HCT116 (cell line): ENCODE results near the gene EPGN. TPM values are rescaled to one million over a fixed set of nuclear protein-coding genes. Genes with fewer than 3 reads are reported as not detected.

Source experiments
- ATAC-seq: fragments of 200-7000 bp; cut with Tn5 transposase; 2 replicates; pipeline ENCODE4 v1.9.1; 2020; ENCODE audit warnings: mild to moderate bottlenecking, moderate library complexity
- BruUV-seq: library from RNA; stranded (reverse); fragments of 400-500 nt; replicated peaks from 2 replicates; lab custom pipeline; 2021; lab: Mats Ljungman, UMichigan
- CTCF ChIA-PET: fragments of 300-600 bp; sonication (Branson Sonifier 250); formaldehyde crosslinking; loops from one replicate; lab custom pipeline; 2021; ENCODE audit warnings: antibody characterized with exemption; lab: Charles Lee
- POLR2A ChIA-PET: fragments of 300-600, 350-600 bp; sonication (Branson Sonifier 250); formaldehyde crosslinking; loops from one replicate; lab custom pipeline; 2021; ENCODE audit warnings: antibody characterized with exemption; lab: Charles Lee
- RAD21 ChIA-PET, 2 experiments: fragments of 300-600 bp; sonication (Branson Sonifier 250); formaldehyde crosslinking; loops; one replicate each; lab custom pipeline; 2023; ENCODE audit warnings: low total read pairs in 2 of 2; ENCODE audit not compliant: uncharacterized antibody in 2 of 2, unreplicated experiment in 2 of 2, low non-redundant PET in 1 of 2; lab: Charles Lee
- DNase-seq: peaks from one replicate; pipeline ENCODE4 v3.0.0-alpha.2; 2010; ENCODE audit warnings: low read depth, low spot score
- H2AFZ ChIP-seq: fragments of 200-600 bp; shearing (Covaris generic), sonication (generic); 2 replicates; pipeline ENCODE4 v1.6.1; 2017; ENCODE audit warnings: low read depth, mixed run types, mixed read lengths, antibody characterized with exemption, low read length; ENCODE audit not compliant: poor library complexity, severe bottlenecking
- H3K27ac ChIP-seq: 2 replicates; pipeline ENCODE4 v1.5.1; 2012; ENCODE audit warnings: low read depth, low read length
- H3K27me3 ChIP-seq: fragments of 200-600 bp; sonication (generic); 2 replicates; pipeline ENCODE4 v1.6.1; 2016; ENCODE audit warnings: mixed run types, low read length, mixed read lengths; ENCODE audit not compliant: insufficient read depth
- H3K36me3 ChIP-seq, 2 experiments: fragments of 200-500 bp in 1 of 2; fragments of 200-600 bp in 1 of 2; sonication (Bioruptor generic) in 1 of 2; sonication (generic) in 1 of 2; 2 replicates each; pipeline versions ENCODE4 v1.5.1 to v1.6.1; 2014 to 2016; ENCODE audit warnings: low read length in 2 of 2, inconsistent platforms in 1 of 2, mixed read lengths in 1 of 2, mixed run types in 1 of 2; ENCODE audit not compliant: insufficient read depth in 2 of 2, control insufficient read depth in 1 of 2
- H3K4me1 ChIP-seq, 2 experiments: fragments of 200-600 bp in 1 of 2; sonication (generic) in 1 of 2; 2 replicates each; pipeline versions ENCODE4 v1.5.1 to v1.6.1; 2012 to 2017; ENCODE audit warnings: low read length in 2 of 2, inconsistent platforms in 1 of 2, mild to moderate bottlenecking in 1 of 2, mixed read lengths in 1 of 2, mixed run types in 1 of 2, moderate library complexity in 1 of 2; ENCODE audit not compliant: insufficient read depth in 2 of 2, control insufficient read depth in 1 of 2
- H3K4me2 ChIP-seq: fragments of 200-600 bp; sonication (generic); 2 replicates; pipeline ENCODE4 v1.6.1; 2017; ENCODE audit warnings: mixed run types, low read length, mixed read lengths
- H3K4me3 ChIP-seq, 2 experiments: fragments of 200-600 bp in 1 of 2; sonication (generic) in 1 of 2; replicated peaks in 1 of 2; 2 replicates each; pipeline ENCODE4 v1.5.1; 2011 to 2016; ENCODE audit warnings: low read length in 2 of 2, control low read depth in 1 of 2, low read depth in 1 of 2, mild to moderate bottlenecking in 1 of 2, mixed read lengths in 1 of 2, mixed run types in 1 of 2
- H3K79me2 ChIP-seq: fragments of 200-600 bp; sonication (generic); 2 replicates; pipeline ENCODE4 v1.6.1; 2017; ENCODE audit warnings: mild to moderate bottlenecking, mixed run types, low read length, moderate library complexity, mixed read lengths; ENCODE audit not compliant: insufficient read depth
- H3K9ac ChIP-seq: fragments of 200-600 bp; sonication (generic); 2 replicates; pipeline ENCODE4 v1.6.1; 2016; ENCODE audit warnings: low read length, mixed read lengths
- H3K9me2 ChIP-seq: fragments of 200-600 bp; sonication (generic), shearing (Covaris generic); 2 replicates; pipeline ENCODE4 v1.6.1; 2017; ENCODE audit warnings: mixed run types, mild to moderate bottlenecking, moderate library complexity; ENCODE audit not compliant: insufficient read depth
- H3K9me3 ChIP-seq, 2 experiments: fragments of 200-500 bp in 1 of 2; fragments of 200-600 bp in 1 of 2; sonication (Bioruptor generic) in 1 of 2; sonication (generic) in 1 of 2; 2 replicates each; pipeline ENCODE4 v1.6.1; 2014 to 2017; ENCODE audit warnings: low read length in 2 of 2, mixed read lengths in 2 of 2, inconsistent platforms in 1 of 2, low read depth in 1 of 2, mild to moderate bottlenecking in 1 of 2, mixed run types in 1 of 2, moderate library complexity in 1 of 2; ENCODE audit not compliant: control insufficient read depth in 1 of 2, insufficient read depth in 1 of 2
- H4K20me1 ChIP-seq: fragments of 200-600 bp; sonication (generic), shearing (Covaris generic); 2 replicates; pipeline ENCODE4 v1.6.1; 2017; ENCODE audit warnings: mixed run types, mild to moderate bottlenecking, moderate library complexity; ENCODE audit not compliant: insufficient read depth
- CBX3 ChIP-seq: IDR thresholded peaks from 2 replicates; pipeline ENCODE4 v1.6.1; 2012; ENCODE audit warnings: low read depth
- POLR2A ChIP-seq: IDR thresholded peaks from 2 replicates; pipeline ENCODE4 v1.7.0; 2011; ENCODE audit warnings: borderline replicate concordance; ENCODE audit not compliant: insufficient read depth, insufficient read length; ENCODE audit errors: extremely low read depth
- POLR2AphosphoS5 ChIP-seq: IDR thresholded peaks from 2 replicates; pipeline ENCODE4 v1.6.1; 2011; ENCODE audit warnings: mild to moderate bottlenecking, low read depth, low read length, moderate library complexity
- SIN3A ChIP-seq: IDR thresholded peaks from 2 replicates; pipeline ENCODE4 v1.6.1; 2012; ENCODE audit warnings: low read depth
- ZBTB33 ChIP-seq: IDR thresholded peaks from 2 replicates; pipeline ENCODE4 v1.6.1; 2011; ENCODE audit warnings: mild to moderate bottlenecking, low read length, moderate library complexity; ENCODE audit not compliant: insufficient replicate concordance; ENCODE audit errors: extremely low read depth
- ZFX ChIP-seq: fragments of 450-650 bp; IDR thresholded peaks from 2 replicates; pipeline ENCODE4 v1.6.1; 2017
- ZNF274 ChIP-seq: fragments of 200-500 bp; sonication (Bioruptor generic); IDR thresholded peaks from 2 replicates; pipeline ENCODE4 v1.6.1; 2014; ENCODE audit warnings: mild to moderate bottlenecking, low read depth, low read length, inconsistent platforms
- intact Hi-C: fragments of 100-400 bp; cut with micrococcal nuclease; formaldehyde crosslinking; loops from 2 replicates; pipeline ENCODE4 v1.10.0; 2022
- total RNA-seq: library from RNA; stranded (reverse); gene quantifications from one replicate; pipeline ENCODE4 v1.2.1, GENCODE V29; 2021; ENCODE audit not compliant: unreplicated experiment
- TF ChIP-seq, protein P1 (sequence below), 3 experiments: fragments of 200-600 bp in 1 of 3; sonication (generic) in 1 of 3; IDR thresholded peaks in 2 of 3; conservative IDR thresholded peaks in 1 of 3; 2 replicates each; pipeline ENCODE4 v1.5.1; 2012 to 2017; ENCODE audit warnings: low read depth in 2 of 3, low read length in 2 of 3, antibody characterized with exemption in 1 of 3, borderline replicate concordance in 1 of 3, control low read depth in 1 of 3, mild to moderate bottlenecking in 1 of 3, mixed read lengths in 1 of 3, mixed run types in 1 of 3, moderate library complexity in 1 of 3; ENCODE audit not compliant: insufficient read depth in 1 of 3

EPGN gene
- total RNA-seq, 1 experiment from 2014 or later: 1.5 TPM

- no TSS peak for BruUV-seq
- Histone ChIP-seq H2AFZ (no peak overlapping the region), H3K27me3 (no peaks in the 10 kb centered on the region), H3K9me3 (no peaks in the 10 kb centered on the region), H4K20me1 (no peaks in the 10 kb centered on the region), H3K9ac (no peak overlapping the region), H3K27ac (no peak overlapping the region), H3K79me2 (peaks cover 7% of the 10 kb centered on the region; the same call in 1 of the 2 replicates), H3K36me3 (no peaks in the 10 kb centered on the region), H3K9me2 (no peaks in the 10 kb centered on the region; the same call in 1 of the 2 replicates), H3K4me2 (no peak overlapping the region), H3K4me3 (no peak overlapping the region), H3K4me1 (peaks cover 23 to 72% of the 10 kb centered on the region in 2 experiments)
- intact Hi-C loops: loop anchor here (10.0 kb wide), 1 partner anchor 959 kb away; no protein-coding TSS in a partner anchor
- no peak for ATAC-seq
- RAD21 ChIA-PET: no interaction called here
- POLR2A ChIA-PET: no interaction called here
- CTCF ChIA-PET: no interaction called here
- no peak for DNase-seq
- TF ChIP-seq POLR2A: no peak
- no peak for TF ChIP-seq ZNF274
- no peak for TF ChIP-seq SIN3A
- TF ChIP-seq ZBTB33: no peak
- no peak for TF ChIP-seq ZFX
- no peak for TF ChIP-seq CBX3
- TF ChIP-seq, protein P1, sequence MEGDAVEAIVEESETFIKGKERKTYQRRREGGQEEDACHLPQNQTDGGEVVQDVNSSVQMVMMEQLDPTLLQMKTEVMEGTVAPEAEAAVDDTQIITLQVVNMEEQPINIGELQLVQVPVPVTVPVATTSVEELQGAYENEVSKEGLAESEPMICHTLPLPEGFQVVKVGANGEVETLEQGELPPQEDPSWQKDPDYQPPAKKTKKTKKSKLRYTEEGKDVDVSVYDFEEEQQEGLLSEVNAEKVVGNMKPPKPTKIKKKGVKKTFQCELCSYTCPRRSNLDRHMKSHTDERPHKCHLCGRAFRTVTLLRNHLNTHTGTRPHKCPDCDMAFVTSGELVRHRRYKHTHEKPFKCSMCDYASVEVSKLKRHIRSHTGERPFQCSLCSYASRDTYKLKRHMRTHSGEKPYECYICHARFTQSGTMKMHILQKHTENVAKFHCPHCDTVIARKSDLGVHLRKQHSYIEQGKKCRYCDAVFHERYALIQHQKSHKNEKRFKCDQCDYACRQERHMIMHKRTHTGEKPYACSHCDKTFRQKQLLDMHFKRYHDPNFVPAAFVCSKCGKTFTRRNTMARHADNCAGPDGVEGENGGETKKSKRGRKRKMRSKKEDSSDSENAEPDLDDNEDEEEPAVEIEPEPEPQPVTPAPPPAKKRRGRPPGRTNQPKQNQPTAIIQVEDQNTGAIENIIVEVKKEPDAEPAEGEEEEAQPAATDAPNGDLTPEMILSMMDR (IDR thresholded peaks at IDR 0.05 in 2 of 3, conservative IDR thresholded peaks at IDR 0.05 in 1 of 3; ENCODE audit: borderline replicate concordance in 1 of 3, insufficient read depth in 1 of 3, low read depth in 2 of 3, low read length in 2 of 3): no peak
- TF ChIP-seq POLR2AphosphoS5: no peak
Measured at GRCh38 chr4:74325886-74326285, 17.6 kb downstream of the EPGN start.
